HG03064 (cell line): ENCODE results near the gene UGT1A5.

ENCODE experiments used
- ATAC-seq: cut with Tn5 transposase; IDR thresholded peaks from one replicate; pipeline ENCODE4 v1.9.1; 2021; ENCODE audit warnings: low read depth; ENCODE audit not compliant: unreplicated experiment

Gene UGT1A5

GRCh38 chr2:233821709-233822100, 109.0 kb downstream of the UGT1A5 start:
- ATAC-seq = no peak

- ATAC-seq = no peak
These were observed 109.5 kb downstream of the UGT1A5 start for GRCh38 chr2:233822101-233822771.
